Activated naive CD8-positive, alpha-beta T cell treated with anti-CD3 and anti-CD28 coated beads, Interleukin-2, amount 50 U/mL, for 24 hours (primary cell): ENCODE measurements around the gene SLC37A1.

Experiments used
- ATAC-seq: fragments of 150-1000 bp; cut with Tn5 transposase; one replicate; pipeline ENCODE4 v1.10.0; 2021
- DNase-seq: peaks from one replicate; pipeline ENCODE4 v3.0.0; 2021
- H3K27ac Mint-ChIP-seq: one replicate; pipeline ENCODE4 v1.8.0; 2021; ENCODE audit warnings: mild to moderate bottlenecking, mixed read lengths
- H3K27me3 Mint-ChIP-seq: one replicate; pipeline ENCODE4 v1.8.0; 2021; ENCODE audit warnings: mixed read lengths
- H3K36me3 Mint-ChIP-seq: one replicate; pipeline ENCODE4 v1.8.0; 2021; ENCODE audit warnings: low read depth, mixed read lengths
- H3K4me1 Mint-ChIP-seq: one replicate; pipeline ENCODE4 v1.8.0; 2021; ENCODE audit warnings: mixed read lengths
- H3K4me3 Mint-ChIP-seq: one replicate; pipeline ENCODE4 v1.8.0; 2021; ENCODE audit warnings: mild to moderate bottlenecking, moderate library complexity, mixed read lengths
- H3K9me3 Mint-ChIP-seq: one replicate; pipeline ENCODE4 v1.8.0; 2021; ENCODE audit warnings: mixed read lengths

Gene SLC37A1

DNA sequence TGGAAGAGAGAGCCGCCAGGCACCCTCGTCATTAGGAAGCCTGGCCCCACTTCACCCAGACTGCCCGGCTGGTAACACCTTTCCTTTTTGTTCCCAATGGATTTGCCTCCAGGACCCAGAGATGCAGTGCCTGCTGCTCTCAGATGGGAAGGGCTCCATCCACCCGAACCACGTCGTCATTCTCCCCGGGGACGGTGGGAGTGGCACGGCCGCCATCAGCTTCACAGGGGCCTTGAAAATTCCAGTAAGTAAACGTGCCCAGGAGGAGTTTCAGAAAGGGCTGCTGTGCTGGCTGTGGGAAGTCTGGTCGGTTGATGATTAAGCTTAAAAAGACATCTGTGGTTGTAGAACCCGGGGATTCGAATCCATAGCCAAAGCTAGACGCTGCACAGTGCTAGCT is 45.2 kb downstream of the SLC37A1 start:
- Mint-ChIP-seq H3K27ac (no peak overlapping the region), H3K36me3 (peaks cover 24% of the 10 kb centered on the region)

DNA sequence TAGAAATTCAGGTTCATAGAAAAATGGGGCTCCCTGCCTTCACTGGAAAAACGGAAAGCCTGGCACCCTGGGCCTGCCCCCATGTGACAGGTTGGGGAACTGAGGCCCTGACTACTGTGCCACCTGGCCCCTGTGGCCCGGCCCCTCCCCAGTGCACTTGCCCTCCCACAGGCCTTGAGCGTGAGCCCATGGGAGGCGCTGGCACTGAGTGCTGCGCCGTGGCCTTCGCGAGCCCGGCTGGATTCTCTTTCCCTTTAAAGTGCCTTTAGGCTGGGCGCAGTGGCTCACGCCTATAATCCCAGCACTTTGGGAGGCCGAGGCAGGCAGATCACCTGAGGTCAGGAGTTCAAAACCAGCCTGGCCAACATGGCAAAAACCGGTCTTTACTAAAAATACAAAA is 45.7 kb downstream of the SLC37A1 start:
- Mint-ChIP-seq H3K4me3 (no peak overlapping the region), H3K27me3 (no peaks in the 10 kb centered on the region), H3K4me1 (no peaks in the 10 kb centered on the region), H3K27ac (no peak overlapping the region), H3K36me3 (peaks cover 21% of the 10 kb centered on the region), H3K9me3 (no peaks in the 10 kb centered on the region)
- DNase-seq = no peak
- ATAC-seq = no peak

More for the DNA sequence above, 45.2 kb downstream of the SLC37A1 start:
- DNase-seq (no peak), ATAC-seq (no peak)
- Mint-ChIP-seq H3K4me3 (no peak overlapping the region), H3K9me3 (no peaks in the 10 kb centered on the region), H3K4me1 (no peaks in the 10 kb centered on the region), H3K27me3 (no peaks in the 10 kb centered on the region)

DNA sequence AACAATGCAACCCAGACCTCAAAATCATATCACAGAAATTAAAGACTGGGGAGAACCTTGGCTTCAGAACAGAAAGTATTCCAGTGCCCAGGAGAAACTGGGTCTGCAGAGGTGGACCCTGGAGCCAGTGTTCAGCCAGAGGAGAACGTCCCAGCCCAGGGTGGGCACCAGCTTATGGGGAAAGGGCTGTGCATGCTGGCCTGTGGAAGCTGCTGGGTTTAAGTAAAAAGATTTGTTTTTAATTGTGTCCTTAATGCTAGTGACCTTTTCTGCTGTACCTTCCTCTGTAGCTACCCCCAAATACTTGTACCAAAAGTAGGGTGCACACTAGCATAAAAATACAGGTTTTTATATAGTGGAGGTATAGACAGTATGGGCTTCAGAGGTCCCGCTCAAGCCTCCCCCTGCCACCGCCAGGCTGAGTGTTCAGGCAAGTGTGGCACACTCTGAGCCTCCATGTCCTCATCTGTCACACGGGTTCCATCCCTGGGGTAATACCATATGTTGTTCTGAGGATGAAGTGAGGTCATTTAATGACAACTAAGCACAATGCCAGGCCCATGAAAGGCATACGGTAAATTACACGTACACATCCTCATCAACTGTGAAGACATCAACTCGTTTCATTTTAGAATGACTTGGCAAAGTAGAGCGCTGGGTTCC is 47.0 kb downstream of the SLC37A1 start:
- H3K4me3 Mint-ChIP-seq = no peak overlapping the region
- ATAC-seq (no peak), DNase-seq (no peak)
- H3K4me1 Mint-ChIP-seq = no peaks in the 10 kb centered on the region
- no peaks in the 10 kb centered on the region for H3K9me3 Mint-ChIP-seq
- H3K36me3 Mint-ChIP-seq = peaks cover 18% of the 10 kb centered on the region
- no peaks in the 10 kb centered on the region for H3K27me3 Mint-ChIP-seq
- H3K27ac Mint-ChIP-seq = no peak overlapping the region

DNA sequence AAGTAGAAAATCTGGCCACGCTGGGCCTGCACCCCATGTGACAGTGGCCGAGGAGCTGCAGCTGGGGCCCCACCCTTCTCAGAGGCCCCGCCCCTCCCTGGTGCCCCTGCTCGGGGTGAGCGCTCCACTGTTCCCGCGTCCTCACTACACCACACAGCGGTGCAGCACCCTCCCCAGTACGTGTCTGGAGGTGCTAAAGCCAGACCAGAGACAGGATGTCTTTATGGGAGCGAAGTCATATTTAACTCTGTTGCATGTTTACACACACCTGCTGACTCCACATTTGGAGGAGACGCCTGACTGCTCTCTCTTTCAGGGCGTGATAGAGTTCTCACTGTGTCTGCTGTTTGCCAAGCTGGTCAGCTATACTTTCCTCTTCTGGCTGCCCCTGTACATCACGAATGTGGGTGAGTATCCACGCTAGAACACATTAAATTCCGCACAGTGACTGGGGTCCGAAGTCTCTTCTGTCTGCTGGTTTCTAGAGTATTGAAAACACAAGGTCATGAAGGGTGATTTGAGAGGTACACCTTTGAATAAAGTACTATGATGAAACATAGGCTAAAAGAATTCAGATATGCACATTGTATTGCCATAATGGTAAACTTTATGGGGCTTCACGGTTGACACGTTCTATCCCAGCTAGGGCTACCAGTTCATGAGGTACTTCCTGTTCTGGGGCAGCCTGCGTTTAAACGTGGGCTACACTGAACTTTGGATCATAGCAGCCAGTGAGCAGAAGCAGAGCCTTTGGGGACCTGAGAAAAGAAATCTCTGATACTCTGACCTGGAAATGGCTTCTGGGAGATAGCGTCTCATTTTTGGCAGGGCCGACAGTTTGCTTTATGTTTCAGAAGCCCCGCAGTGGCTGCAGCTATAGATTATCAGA is 48.4 kb downstream of the SLC37A1 start:
- Mint-ChIP-seq H3K9me3 (no peaks in the 10 kb centered on the region), H3K4me3 (no peak overlapping the region), H3K27ac (no peak overlapping the region), H3K27me3 (no peaks in the 10 kb centered on the region), H3K36me3 (peaks cover 15% of the 10 kb centered on the region), H3K4me1 (no peaks in the 10 kb centered on the region)
- DNase-seq (no peak), ATAC-seq (no peak)

DNA sequence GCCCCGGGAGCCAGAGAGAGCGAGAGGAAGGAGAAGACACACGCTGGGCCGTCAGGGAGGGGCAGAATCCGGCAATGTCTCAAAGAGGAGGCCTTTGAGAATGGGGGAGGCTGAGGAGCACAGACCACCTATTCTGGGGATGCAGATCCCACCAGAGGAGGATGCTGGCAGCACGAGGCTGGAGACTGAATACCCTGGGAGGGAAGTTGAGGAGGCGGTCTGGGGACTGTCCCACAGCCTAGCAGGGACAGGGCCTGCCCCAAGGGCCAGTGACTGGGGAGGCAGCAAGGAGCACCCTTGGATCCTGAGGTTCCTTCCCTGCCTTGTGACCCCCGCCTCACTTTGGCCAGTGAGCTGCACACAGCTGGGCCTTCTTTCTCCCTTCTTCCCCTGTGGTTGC is 49.2 kb downstream of the SLC37A1 start:
- Mint-ChIP-seq H3K27me3 (no peaks in the 10 kb centered on the region), H3K4me1 (no peaks in the 10 kb centered on the region), H3K36me3 (peaks cover 15% of the 10 kb centered on the region), H3K9me3 (no peaks in the 10 kb centered on the region), H3K4me3 (no peak overlapping the region), H3K27ac (no peak overlapping the region)
- DNase-seq (no peak), ATAC-seq (no peak)

DNA sequence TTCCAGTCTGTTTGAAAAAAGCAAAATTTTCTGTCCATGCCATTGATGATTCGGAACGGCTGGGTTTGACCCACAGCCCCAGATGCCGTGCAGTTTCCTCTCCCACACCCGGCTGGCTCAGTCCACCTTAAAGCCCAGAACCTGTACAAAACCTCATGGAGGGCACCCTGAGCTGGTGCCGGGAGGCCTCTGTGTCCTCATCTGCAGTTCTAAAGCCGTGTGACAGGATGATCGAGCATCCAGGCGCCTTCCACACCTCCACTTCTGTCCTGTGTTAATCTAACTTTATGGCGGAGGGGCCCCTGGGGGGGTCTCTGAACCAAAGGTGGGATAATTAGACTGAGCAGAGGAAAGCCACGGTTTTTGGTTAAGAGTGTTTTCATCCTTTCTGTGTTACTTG is 49.6 kb downstream of the SLC37A1 start:
- ATAC-seq (no peak), DNase-seq (no peak)
- H3K4me3 Mint-ChIP-seq = no peak overlapping the region
- no peak overlapping the region for H3K27ac Mint-ChIP-seq
- no peaks in the 10 kb centered on the region for H3K27me3 Mint-ChIP-seq
- H3K36me3 Mint-ChIP-seq = peaks cover 11% of the 10 kb centered on the region
- H3K4me1 Mint-ChIP-seq = no peaks in the 10 kb centered on the region
- no peaks in the 10 kb centered on the region for H3K9me3 Mint-ChIP-seq

DNA sequence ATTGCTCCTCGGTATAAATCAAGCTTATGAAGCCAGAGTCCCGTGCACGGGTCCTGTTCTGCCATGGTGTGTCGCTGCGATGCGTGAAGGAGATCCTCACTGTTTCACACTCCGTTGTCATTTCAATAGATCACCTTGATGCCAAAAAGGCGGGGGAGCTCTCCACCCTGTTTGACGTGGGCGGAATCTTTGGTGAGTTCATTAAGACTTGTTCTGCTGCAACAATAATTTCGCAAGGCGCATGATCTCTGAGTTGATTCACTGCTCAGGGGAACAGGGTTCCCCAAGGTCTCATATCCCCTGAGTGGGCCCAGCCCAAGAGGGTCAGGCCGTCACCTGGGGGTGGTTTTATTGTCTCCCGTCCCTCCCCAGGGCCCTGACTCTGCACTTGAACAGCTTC is 50.0 kb downstream of the SLC37A1 start:
- H3K9me3 Mint-ChIP-seq = no peaks in the 10 kb centered on the region
- H3K36me3 Mint-ChIP-seq = peaks cover 8% of the 10 kb centered on the region
- no peaks in the 10 kb centered on the region for H3K27me3 Mint-ChIP-seq
- no peaks in the 10 kb centered on the region for H3K4me1 Mint-ChIP-seq
- DNase-seq (no peak), ATAC-seq (no peak)
- no peak overlapping the region for H3K4me3 Mint-ChIP-seq
- no peak overlapping the region for H3K27ac Mint-ChIP-seq

DNA sequence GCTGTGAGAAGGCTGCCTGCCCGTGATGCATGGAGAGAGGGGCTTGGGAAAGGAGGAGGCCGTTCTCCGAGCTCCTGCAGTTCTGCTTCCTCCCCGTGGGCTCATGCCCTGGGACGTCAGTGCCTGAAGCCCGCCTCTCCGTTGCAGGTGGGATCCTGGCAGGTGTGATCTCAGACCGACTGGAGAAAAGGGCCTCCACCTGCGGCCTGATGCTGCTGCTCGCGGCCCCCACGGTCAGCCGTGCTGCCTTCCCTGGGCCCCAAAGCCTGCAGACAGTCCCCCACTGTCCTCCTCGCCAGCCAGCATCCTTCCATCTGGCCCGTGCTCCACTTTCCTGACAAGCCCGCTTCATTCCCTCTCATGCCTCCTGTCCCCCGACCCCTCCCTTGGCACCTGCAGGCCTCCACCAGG is 50.9 kb downstream of the SLC37A1 start:
- H3K36me3 Mint-ChIP-seq = peaks cover 6% of the 10 kb centered on the region
- H3K9me3 Mint-ChIP-seq = no peaks in the 10 kb centered on the region
- H3K4me1 Mint-ChIP-seq = no peaks in the 10 kb centered on the region
- ATAC-seq (no peak), DNase-seq (no peak)
- no peak overlapping the region for H3K4me3 Mint-ChIP-seq
- H3K27ac Mint-ChIP-seq = no peak overlapping the region
- H3K27me3 Mint-ChIP-seq = no peaks in the 10 kb centered on the region

DNA sequence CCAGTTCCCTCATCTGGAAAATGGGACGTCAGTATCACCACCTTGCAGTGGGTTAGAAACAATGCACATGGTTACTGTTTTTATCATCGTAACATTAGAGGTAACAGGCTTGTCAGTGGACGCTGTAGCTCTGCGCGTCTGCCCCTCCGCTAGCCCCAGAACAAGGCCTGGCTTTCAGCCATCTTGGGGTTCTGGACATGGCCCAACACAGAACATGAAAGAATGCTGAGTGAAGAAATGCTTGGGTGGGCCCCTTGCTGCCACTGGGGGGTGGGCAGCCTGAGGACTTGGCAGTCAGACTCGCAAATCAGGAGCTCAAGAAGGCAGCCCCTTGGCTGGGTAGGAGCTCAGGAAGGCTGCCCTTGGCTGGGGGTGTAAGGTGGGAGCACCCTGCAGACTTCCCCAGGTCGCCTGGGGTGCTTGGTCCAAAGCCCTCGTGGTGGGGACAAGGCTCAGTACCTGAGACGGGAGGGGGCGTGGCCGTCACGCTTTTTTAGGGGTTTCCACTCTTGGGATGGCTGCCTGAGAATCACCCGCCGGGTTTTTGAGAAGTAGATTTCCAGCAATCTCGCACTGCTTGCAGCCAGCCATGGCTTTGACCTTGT is 51.7 kb downstream of the SLC37A1 start:
- no peaks in the 10 kb centered on the region for H3K27me3 Mint-ChIP-seq
- no peak overlapping the region for H3K4me3 Mint-ChIP-seq
- peaks cover 6% of the 10 kb centered on the region for H3K36me3 Mint-ChIP-seq

DNA sequence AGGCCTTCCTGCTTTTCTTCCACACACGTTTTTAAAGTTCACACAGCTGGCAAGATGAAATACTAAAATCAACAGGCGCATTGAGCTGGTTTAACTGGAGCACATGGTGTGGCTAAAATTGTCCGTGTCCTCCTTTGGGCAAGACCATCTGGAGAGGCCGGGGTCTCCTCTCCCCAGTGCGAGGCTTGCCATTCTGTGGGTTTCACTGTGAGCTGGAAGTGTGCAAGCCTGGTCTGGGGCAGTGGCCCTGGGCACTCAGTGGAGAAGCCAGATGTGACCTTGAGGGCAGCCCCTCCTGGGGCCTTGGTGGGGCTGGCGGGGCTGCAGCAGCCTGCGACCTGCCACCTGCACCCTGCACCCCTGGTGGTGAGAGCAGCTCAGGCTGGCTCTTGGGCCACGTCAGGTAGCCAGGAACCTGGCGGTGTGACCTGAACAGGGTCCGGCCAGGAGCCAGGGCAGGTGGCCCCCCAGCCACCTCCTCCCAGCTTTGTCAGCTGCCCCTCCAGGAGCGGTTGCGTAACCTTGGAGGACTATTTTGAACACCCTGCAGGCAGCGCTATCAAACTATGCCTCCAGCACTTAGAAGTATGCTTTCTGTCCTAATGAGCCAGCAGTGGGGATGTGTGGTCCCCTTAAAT is 52.4 kb downstream of the SLC37A1 start:
- Mint-ChIP-seq H3K9me3 (no peaks in the 10 kb centered on the region), H3K27ac (no peak overlapping the region), H3K27me3 (no peaks in the 10 kb centered on the region), H3K4me3 (no peak overlapping the region), H3K36me3 (peaks cover 6% of the 10 kb centered on the region), H3K4me1 (no peaks in the 10 kb centered on the region)
- DNase-seq = no peak
- ATAC-seq = no peak

More for the DNA sequence above, 51.7 kb downstream of the SLC37A1 start:
- Mint-ChIP-seq H3K9me3 (no peaks in the 10 kb centered on the region), H3K4me1 (no peaks in the 10 kb centered on the region), H3K27ac (no peak overlapping the region)
- ATAC-seq = no peak
- no peak for DNase-seq

DNA sequence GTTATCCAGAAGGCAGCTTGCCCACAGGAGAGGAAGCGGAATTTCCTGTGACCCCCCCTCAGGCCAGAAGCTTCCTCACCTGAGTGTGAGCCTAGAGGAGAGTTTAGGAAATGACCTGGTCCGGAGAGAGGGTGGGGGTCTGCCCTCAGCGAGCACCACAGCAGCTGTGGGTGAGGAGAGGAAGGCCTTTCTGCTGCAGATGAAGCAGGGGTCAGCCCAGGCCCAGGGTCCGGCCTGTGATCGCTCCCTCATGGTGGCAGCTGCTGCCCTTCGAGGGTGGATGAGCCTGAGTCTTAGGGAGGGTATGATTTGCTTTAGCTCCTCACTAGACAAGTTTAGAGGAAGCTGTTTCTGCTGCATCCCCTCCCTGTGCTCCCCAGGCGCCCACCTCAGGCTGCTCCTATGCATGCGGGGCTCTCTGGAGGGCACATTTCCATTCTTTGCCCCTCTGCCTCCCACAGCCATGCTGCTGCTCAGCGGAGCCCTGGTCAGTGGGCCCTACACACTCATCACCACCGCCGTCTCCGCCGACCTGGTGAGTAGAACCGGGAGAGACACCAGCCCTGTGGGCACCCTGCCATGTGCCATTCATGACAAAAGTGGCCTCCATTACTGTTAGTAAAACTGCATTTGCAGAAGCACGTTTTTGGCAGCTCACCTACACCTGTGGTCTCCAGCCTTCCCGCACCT is 53.0 kb downstream of the SLC37A1 start:
- H3K4me1 Mint-ChIP-seq = no peaks in the 10 kb centered on the region
- no peaks in the 10 kb centered on the region for H3K9me3 Mint-ChIP-seq
- ATAC-seq (no peak), DNase-seq (no peak)
- no peak overlapping the region for H3K4me3 Mint-ChIP-seq
- H3K27me3 Mint-ChIP-seq = no peaks in the 10 kb centered on the region
- peaks cover 3% of the 10 kb centered on the region for H3K36me3 Mint-ChIP-seq
- no peak overlapping the region for H3K27ac Mint-ChIP-seq

DNA sequence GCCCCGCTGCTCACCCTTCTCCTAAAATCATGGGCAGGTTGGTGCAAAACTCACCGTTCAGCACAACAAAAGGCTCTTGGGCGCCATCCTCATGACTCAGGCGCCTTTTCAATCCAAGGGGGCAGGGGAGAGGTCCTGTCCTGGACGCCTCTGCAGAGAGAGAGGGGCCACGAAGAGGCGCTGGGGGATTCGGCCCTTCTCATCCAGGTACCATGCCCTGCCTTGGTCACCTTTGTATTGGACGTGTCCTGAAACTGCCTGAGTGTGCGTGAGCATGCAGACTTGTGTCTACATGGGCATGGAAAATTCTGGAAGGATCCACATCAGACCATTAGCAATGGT is 53.5 kb downstream of the SLC37A1 start:
- Mint-ChIP-seq H3K27me3 (no peaks in the 10 kb centered on the region), H3K27ac (no peak overlapping the region), H3K9me3 (no peaks in the 10 kb centered on the region), H3K36me3 (peaks cover 4% of the 10 kb centered on the region), H3K4me3 (no peak overlapping the region), H3K4me1 (no peaks in the 10 kb centered on the region)
- no peak for DNase-seq
- no peak for ATAC-seq

DNA sequence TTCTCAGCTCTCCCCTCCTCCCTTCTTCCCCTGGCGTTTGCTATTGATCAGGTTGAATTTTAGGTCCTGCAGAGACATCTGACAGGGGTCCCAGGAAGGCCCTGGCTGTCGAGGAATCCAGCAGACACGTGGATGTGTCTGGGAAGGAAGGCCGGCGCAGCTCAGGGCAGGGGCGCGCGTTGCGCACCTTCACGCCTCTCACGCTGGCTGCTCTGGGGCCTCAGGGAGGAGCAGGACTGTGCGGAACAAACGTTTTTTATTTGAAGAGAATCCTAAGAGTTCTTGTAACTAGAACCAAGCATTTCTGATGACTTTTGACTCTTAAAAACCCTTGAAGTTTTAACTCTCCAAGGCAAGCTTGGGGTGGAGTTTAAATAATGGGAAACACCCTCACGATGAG is 54.2 kb downstream of the SLC37A1 start:
- Mint-ChIP-seq H3K36me3 (peaks cover 7% of the 10 kb centered on the region), H3K4me1 (no peaks in the 10 kb centered on the region), H3K27me3 (no peaks in the 10 kb centered on the region), H3K9me3 (no peaks in the 10 kb centered on the region), H3K4me3 (no peak overlapping the region), H3K27ac (no peak overlapping the region)
- DNase-seq (no peak), ATAC-seq (no peak)

DNA sequence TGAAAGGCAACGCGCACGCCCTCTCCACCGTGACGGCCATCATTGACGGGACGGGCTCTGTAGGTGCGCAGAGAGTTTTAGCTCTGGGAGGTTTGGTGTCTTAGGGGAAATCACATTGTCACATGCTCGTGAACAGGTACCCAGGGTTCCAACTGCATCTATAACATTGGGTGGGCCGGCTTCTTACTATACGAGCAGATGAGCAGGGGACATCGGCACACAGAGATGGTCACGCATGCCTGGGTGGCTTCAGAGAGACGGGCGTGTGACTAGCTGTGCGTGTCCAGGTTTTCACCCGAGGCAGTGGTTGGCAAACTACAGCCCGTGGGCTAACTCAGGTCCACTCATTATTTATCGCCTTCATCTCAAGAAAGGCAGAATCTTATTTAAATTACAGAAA is 54.7 kb downstream of the SLC37A1 start:
- Mint-ChIP-seq H3K4me1 (no peaks in the 10 kb centered on the region), H3K27me3 (no peaks in the 10 kb centered on the region), H3K27ac (no peak overlapping the region), H3K9me3 (no peaks in the 10 kb centered on the region), H3K4me3 (no peak overlapping the region), H3K36me3 (peaks cover 8% of the 10 kb centered on the region)
- DNase-seq = no peak
- ATAC-seq = no peak
